ENCODE measurements around the gene RGPD5.
"Not testable (repeated sequence)": the region's sequence is repeated elsewhere in the genome, so short reads cannot be mapped to it uniquely, and the experiment has no call there.

The RGPD5 gene

DNA sequence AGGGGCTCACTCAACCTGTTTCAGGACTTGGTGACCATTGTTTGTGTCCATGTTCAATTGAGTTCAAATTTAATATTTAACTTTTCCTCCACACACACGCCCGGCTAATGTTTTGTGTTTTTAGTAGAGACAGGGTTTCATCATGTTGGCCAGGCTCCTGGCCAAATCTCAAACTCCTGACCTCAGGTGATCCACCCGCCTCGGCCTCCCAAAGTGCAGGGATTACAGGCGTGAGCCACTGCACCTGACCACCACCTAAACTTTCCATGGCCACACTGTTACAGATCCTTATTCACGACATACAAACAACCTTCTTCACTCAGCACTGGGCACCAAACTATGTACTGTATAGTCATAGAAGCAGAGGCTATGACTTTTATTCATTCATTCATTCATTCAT, 100.0 kb downstream of the RGPD5 start:
- not testable (repeated sequence) for DNase-seq

DNA sequence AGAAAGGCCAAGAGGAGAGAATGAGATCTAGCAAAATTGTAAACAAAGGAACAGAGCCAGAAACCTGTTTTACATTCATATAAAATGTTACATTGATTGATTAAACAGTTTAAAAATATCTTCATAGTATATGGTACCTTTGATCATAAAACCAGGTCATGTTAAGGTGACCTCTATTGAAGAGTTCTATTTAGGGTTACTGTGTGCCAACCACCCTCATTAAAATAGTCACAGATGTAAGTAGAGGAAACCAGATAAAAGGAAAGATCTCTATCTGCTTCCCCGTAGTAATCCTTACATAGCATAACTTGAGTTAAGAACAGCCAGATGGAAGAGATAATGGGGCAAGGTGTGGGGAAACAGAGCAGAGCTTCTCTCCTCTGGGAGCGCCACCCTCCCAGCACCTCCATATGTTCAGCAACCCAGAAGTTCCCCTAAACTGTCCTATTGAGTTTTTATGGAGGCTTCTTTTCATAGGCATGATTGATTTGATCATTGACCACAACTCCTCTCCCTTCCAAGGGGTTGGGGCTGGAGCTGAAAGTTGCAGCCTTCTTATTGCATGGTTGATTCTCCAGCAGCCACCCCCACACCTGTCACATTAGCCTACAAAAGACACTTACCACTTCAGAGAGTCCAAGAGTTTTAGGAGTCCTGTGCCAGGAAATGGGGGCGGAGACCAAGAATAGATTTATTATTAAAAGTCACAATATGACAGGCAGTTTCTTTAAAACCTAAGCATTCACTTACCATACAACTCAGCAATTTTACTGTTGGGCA, 101.2 kb downstream of the RGPD5 start:
- not testable (repeated sequence) for DNase-seq

DNA sequence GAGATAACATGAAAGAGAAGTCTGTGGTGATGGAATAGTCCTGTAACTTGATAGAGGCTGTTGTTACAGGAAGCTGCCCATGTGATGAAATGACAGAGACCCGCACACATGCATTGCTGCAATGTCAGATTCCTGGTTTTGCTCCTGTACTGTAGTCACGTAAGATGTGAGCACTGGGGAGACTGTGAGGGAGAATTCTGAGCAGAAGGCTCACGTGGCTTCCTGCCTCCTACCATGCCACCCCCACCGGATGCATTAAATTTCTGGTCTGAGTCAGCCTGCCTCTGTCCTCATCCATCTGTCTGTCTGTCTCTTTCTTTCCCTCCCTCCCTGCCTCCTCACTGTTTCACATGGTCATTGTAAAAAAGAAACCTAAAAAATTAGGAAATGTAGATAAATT, 102.1 kb downstream of the RGPD5 start:
- not testable (repeated sequence) for DNase-seq

DNA sequence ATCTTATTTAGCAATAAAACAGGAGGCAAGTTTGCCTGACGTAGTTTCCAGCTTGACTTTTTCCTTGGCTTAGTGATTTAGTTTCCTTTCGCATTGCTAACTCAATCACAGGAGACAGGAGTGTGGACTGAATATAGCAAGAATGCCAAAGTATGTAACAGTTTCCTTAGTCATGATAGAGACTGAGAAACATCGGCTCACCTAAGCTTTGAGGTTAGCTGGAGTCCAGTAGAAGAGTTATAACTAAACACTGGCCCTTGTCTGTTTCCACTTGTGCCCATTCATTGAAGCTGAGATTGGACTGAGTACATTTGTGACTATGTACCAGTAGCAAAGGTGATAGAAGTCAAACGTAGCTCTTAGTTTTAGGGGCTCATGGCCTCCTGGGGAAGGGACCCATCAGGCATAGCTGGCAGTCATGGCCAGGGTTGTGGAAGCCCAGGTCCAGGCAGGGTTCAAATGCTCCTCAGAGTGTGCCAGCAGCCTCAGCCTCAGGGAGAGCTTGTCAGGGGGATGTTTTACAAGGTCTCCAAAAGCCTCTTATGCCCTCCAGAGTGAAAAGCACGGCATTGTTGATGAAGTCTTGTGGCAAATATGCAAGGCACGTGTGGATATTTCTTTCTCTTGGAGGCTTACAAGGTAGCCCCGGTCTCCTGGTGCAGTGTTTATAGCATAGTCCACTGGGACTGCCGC, 103.8 kb downstream of the RGPD5 start:
- DNase-seq = not testable (repeated sequence)

DNA sequence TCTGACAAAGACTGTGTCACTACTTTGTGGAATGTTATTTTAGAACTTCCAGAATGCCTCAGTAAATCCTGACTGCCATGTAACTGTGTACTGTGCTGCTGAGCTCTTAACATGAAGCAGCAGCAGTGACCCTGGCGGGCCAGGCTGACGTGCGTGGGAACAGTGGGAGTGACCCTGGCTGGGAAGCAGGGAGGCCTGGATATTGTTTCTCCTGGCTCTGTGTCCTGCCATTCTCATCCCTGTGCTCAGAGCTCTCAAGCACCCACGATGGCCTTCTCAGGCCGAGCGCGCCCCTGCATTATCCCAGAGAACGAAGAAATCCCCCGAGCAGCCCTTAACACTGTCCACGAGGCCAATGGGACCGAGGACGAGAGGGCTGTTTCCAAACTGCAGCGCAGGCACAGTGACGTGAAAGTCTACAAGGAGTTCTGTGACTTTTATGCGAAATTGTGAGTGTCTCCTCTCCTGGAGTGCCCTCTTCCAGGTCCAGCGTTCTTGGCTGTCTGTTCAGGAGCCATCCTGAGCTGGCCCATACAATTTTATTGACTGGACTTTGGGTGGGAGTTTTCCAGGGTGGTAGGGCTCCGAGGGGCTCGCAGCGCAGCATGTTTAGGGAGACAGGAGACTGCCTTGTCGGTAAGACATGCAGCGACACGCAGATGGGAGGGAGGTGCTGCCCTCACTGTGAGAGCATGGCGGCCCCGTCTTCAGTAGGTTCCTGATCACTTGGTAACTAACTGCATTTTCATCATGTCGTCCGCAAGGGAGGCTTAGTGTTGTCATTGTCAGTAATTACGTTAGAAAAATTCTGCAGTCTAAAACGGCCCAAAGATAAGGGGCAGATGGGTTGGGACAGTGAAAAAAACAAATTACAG, 104.6 kb downstream of the RGPD5 start, which contains the start of gene LIMS3:
TSS of gene LIMS3 (plus strand) at position 227 of the 875 bp plus-strand sequence. CDS start at position 268, 41 bp downstream.
- DNase-seq = not testable (repeated sequence)

DNA sequence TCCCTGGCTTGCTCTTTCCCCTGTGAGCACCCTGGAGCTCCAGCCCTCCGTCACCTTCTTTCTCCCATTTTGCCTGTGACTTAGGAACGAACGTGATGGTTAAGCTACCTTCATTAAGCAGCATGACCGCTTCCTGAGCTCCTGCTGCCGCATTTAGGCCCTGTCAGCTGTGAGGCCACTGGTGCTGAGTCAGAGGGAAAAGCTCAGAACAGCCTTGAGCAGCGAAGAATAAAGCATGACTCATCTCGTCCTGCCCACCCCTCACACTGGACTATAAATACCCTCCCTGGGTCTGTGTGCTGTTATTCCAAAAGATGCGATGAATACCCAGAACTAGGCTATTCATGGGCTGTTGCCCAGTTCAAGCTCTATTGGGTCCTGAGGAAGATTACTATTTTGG, 111.7 kb downstream of the RGPD5 start:
- DNase-seq = not testable (repeated sequence)
